Gastrocnemius medialis (tissue), 4 donors: Measurements from ENCODE around the gene ANKRD40.

Source experiments
- POLR2A ChIP-seq, 2 donors: fragments of 450-650 bp; IDR thresholded peaks; one replicate each; pipeline ENCODE4 v1.6.1; 2017; ENCODE audit warnings: antibody characterized with exemption in 2 of 2, mild to moderate bottlenecking in 2 of 2, moderate library complexity in 2 of 2
- TF ChIP-seq, protein P1 (sequence below), 5 experiments: fragments of 450-650 bp in 3 of 5; fragments of 200-600 bp in 2 of 5; sonication (generic) in 2 of 5; IDR thresholded peaks in 4 of 5; conservative IDR thresholded peaks in 1 of 5; 1 replicate in 4 of 5; 2 replicates in 1 of 5; pipeline ENCODE4 v1.5.1; 2016 to 2019; ENCODE audit warnings: antibody characterized with exemption in 5 of 5, mild to moderate bottlenecking in 3 of 5, moderate library complexity in 3 of 5

- TF ChIP-seq, protein P1, sequence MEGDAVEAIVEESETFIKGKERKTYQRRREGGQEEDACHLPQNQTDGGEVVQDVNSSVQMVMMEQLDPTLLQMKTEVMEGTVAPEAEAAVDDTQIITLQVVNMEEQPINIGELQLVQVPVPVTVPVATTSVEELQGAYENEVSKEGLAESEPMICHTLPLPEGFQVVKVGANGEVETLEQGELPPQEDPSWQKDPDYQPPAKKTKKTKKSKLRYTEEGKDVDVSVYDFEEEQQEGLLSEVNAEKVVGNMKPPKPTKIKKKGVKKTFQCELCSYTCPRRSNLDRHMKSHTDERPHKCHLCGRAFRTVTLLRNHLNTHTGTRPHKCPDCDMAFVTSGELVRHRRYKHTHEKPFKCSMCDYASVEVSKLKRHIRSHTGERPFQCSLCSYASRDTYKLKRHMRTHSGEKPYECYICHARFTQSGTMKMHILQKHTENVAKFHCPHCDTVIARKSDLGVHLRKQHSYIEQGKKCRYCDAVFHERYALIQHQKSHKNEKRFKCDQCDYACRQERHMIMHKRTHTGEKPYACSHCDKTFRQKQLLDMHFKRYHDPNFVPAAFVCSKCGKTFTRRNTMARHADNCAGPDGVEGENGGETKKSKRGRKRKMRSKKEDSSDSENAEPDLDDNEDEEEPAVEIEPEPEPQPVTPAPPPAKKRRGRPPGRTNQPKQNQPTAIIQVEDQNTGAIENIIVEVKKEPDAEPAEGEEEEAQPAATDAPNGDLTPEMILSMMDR (IDR thresholded peaks at IDR 0.05 in 4 of 5, conservative IDR thresholded peaks at IDR 0.05 in 1 of 5): peak in 3 of 5 experiments; percentile 20 to 33 (median 29)
- no peak for TF ChIP-seq POLR2A (IDR thresholded peaks at IDR 0.05)
Observed at GRCh38 chr17:50681263-50682200, 26.2 kb downstream of the ANKRD40 start.
